ENCODE measurements around the gene TCEAL3.

DNA sequence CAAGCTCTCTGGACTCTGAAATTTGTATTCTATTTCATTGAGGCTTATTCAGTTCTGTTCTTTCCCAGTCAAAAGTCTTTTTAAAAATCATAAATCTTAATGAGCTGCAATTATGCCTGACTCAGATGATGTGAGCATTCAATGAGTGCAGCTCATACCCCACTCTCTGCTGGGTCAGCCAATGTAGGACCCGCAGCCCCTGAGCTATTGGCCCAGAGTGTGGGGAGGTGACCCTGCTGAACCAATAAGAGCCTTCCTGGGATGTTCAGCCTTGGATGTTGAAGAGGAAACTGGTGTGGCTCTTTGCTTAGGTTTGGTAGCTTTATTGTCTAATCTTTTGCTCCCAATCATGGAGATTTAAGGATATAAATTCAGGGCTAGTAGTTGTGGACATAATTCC lies 34.6 kb upstream of the TCEAL3 start:
- no peak for TF ChIP-seq POLR2A (IDR thresholded peaks at IDR 0.05)
- TF ChIP-seq, protein P1, sequence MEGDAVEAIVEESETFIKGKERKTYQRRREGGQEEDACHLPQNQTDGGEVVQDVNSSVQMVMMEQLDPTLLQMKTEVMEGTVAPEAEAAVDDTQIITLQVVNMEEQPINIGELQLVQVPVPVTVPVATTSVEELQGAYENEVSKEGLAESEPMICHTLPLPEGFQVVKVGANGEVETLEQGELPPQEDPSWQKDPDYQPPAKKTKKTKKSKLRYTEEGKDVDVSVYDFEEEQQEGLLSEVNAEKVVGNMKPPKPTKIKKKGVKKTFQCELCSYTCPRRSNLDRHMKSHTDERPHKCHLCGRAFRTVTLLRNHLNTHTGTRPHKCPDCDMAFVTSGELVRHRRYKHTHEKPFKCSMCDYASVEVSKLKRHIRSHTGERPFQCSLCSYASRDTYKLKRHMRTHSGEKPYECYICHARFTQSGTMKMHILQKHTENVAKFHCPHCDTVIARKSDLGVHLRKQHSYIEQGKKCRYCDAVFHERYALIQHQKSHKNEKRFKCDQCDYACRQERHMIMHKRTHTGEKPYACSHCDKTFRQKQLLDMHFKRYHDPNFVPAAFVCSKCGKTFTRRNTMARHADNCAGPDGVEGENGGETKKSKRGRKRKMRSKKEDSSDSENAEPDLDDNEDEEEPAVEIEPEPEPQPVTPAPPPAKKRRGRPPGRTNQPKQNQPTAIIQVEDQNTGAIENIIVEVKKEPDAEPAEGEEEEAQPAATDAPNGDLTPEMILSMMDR (IDR thresholded peaks at IDR 0.05), result no peak
